Measurements from ENCODE around the gene TMEM272. TPM values are rescaled to one million over a fixed set of nuclear protein-coding genes. Genes with fewer than 3 reads are reported as not detected.

TMEM272 gene
- total and polyA plus RNA-seq, 12 donors: 0.03 to 0.17 (median 0.05) TPM; not detected in 9

GRCh38 chr13:51828730-51829567 lies 16.0 kb downstream of the TMEM272 start:
- Histone ChIP-seq H3K36me3 (replicated peaks in 1 of 2) (no peaks in the 10 kb centered on the region), H3K9me3 (replicated peaks in 1 of 3) (no peaks in the 10 kb centered on the region), H3K4me1 (replicated peaks in 1 of 2) (peaks cover 0 to 19% of the 10 kb centered on the region in 2 donors), H3K27me3 (peaks cover 4% of the 10 kb centered on the region), H3K4me3 (no peak overlapping the region), H3K27ac (no peak overlapping the region)
- WGBS, 4 donors: 85 to 91% (median 87%) methylated on average over 8 of the region's 8 CpGs
- no peak for TF ChIP-seq CTCF (IDR thresholded peaks at IDR 0.05)
- TF ChIP-seq POLR2A (IDR thresholded peaks at IDR 0.05): no peak
- DNase-seq: no peak
- intact Hi-C loops (cut with DNase I): no loop called here

DNA sequence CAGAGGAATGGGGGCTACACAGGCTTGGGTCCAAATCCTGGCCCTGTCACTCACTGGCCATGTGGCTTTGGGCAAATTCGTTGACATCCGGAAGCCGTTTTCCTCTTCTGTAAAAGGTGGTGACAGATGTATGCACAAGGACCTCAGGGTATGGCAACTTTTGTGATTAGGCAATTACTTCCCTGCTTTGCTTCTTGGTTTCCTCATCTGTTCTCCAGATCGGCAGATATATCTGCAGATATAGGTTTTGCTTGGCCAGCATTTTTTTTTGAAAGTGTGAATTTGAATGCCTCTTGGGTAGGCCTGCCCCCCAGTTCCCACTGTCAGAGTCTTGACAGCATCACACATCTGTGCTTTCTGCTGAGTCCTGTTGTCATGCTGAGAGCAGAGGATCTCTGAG lies 17.7 kb downstream of the TMEM272 start:
- TF ChIP-seq CTCF (IDR thresholded peaks at IDR 0.05) (no peak), POLR2A (IDR thresholded peaks at IDR 0.05) (no peak)
- Histone ChIP-seq H3K27ac (no peak overlapping the region), H3K4me3 (no peak overlapping the region), H3K9me3 (replicated peaks in 1 of 3) (no peaks in the 10 kb centered on the region), H3K4me1 (replicated peaks in 1 of 2) (peaks cover 0 to 19% of the 10 kb centered on the region in 2 donors), H3K27me3 (peaks cover 4% of the 10 kb centered on the region), H3K36me3 (replicated peaks in 1 of 2) (no peaks in the 10 kb centered on the region)
- intact Hi-C loops (cut with DNase I): no loop called here
- 68 to 76% (median 72%) methylated on average over 4 of the region's 4 CpGs for WGBS, 4 donors
- DNase-seq: no peak

GRCh38 chr13:51826606-51827005 lies 18.4 kb downstream of the TMEM272 start:
- no peaks in the 10 kb centered on the region for H3K9me3 ChIP-seq (replicated peaks in 1 of 3)
- no peak overlapping the region for H3K4me3 ChIP-seq
- peaks cover 4% of the 10 kb centered on the region for H3K27me3 ChIP-seq
- peaks cover 0 to 19% of the 10 kb centered on the region in 2 donors for H3K4me1 ChIP-seq (replicated peaks in 1 of 2)
- intact Hi-C loops (cut with DNase I): no loop called here
- DNase-seq: peak in 3 of 7 donors; percentile 36 to 51 (median 42)
- H3K36me3 ChIP-seq (replicated peaks in 1 of 2): no peaks in the 10 kb centered on the region
- WGBS, 4 donors: 19 to 30% (median 20%) methylated on average over 7 of the region's 7 CpGs
- H3K27ac ChIP-seq: no peak overlapping the region
- TF ChIP-seq CTCF (IDR thresholded peaks at IDR 0.05) (no peak), POLR2A (IDR thresholded peaks at IDR 0.05) (no peak)

DNA sequence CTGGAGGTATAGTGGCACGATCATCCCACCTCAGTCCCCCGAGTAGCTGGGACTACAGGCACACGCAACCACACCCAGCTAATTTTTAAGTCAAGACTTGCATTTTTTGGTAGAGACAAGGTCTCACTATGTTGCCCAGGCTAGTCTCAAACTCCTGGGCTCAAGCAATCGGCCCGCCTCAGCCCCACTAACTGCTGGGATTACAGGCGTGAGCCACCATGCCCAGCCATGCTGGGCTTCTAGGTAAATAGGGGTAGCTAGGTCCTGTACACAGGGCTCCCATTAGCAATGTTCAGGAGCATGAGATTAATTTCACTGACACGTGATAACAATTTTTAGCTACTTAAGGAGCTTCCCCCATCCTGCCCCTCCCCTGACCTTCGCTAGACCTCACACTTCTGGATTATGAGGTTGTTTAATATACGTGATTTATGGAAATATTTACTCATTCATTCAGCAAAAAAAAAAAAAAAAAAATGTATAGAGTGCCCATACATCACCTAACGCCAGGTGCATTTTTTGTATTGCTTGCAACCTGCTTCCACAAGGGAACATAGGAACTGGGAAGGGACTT lies 19.2 kb downstream of the TMEM272 start:
- DNase-seq: no peak
- peaks cover 0 to 19% of the 10 kb centered on the region in 2 donors for H3K4me1 ChIP-seq (replicated peaks in 1 of 2)
- intact Hi-C loops (cut with DNase I): no loop called here
- peaks cover 4% of the 10 kb centered on the region for H3K27me3 ChIP-seq
- TF ChIP-seq CTCF (IDR thresholded peaks at IDR 0.05): no peak
- TF ChIP-seq POLR2A (IDR thresholded peaks at IDR 0.05): no peak
- no peak overlapping the region for H3K27ac ChIP-seq
- no peaks in the 10 kb centered on the region for H3K9me3 ChIP-seq (replicated peaks in 1 of 3)
- 80 to 85% (median 82%) methylated on average over 9 to 10 of the region's 10 CpGs for WGBS, 4 donors
- no peaks in the 10 kb centered on the region for H3K36me3 ChIP-seq (replicated peaks in 1 of 2)
- H3K4me3 ChIP-seq: no peak overlapping the region
